ENCODE measurements around the gene CTNNA2. TPM values are rescaled to one million over a fixed set of nuclear protein-coding genes. Genes with fewer than 3 reads are reported as not detected.

CTNNA2 gene
- total RNA-seq, 1 experiment from 2014 or later, result 5.5 TPM

DNA sequence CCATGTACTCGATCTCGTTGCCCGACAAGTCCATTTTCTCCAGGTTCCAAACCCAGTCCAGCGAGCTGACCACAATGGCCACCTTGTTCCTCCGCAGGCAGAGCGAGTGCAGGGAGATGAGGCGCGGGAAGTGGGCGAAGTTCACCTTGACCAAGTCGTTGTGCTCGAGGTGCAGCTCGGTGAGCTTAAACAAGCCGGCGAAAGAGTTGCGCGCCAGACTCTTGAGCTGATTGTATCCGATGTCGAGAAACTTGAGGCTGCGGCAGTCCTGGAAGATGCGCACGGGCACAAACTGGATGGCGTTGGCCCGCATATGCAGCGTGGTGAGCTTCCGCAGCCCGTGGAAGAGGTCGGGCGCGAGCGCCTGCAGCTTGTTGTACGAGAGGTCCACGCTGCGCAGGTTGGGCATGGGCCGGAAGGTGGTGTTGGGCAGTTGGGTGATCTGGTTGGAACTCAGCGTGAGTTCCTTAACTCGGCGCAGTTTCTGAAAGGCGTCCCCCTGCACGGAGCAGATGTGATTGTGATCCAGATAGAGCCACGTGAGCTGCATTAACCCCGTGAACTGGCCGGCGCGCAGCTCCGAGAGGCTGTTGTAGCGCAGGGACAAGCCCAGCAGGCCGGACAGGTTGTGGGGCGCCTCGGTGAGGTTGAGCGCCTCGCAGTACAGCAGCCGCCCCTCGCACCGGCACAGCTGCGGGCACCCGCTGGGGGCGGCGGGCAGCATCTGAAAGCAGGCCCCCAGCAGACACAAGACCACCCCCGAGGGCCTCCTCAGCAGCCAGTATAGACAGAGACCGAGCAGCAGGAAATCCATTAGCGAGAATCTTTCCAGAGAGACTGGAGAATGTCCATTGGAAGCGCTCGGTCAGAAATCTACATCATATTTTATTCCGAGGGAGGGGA lies 790.4 kb downstream of the CTNNA2 start:
- Histone ChIP-seq H4K91ac (ENCODE audit: insufficient read length, low read depth, low read length) (no peak overlapping the region), H3K4me1 (ENCODE audit: insufficient read depth, low read length) (peaks cover 15% of the 10 kb centered on the region; the same call in 1 of the 2 replicates), H3K27me3 (ENCODE audit: insufficient read depth, low read length) (peaks cover 41% of the 10 kb centered on the region), H3K14ac (ENCODE audit: insufficient read depth, low read length) (peak overlapping the region; percentile 62; the same call in 1 of the 2 replicates), H2AK5ac (ENCODE audit: insufficient read length, low read length) (no peak overlapping the region), H4K20me1 (ENCODE audit: control insufficient read depth, insufficient read depth, insufficient read length) (no peaks in the 10 kb centered on the region), H4K5ac (ENCODE audit: insufficient read length, low read depth, low read length) (no peak overlapping the region), H4K8ac (replicated peaks; ENCODE audit: insufficient read length, low read depth, low read length) (no peak overlapping the region), H3K18ac (ENCODE audit: insufficient read length, low read depth, low read length) (peak overlapping the region; percentile 44), H2BK5ac (ENCODE audit: insufficient read length, low read length) (no peak overlapping the region), H2BK20ac (ENCODE audit: low read depth, low read length, poor library complexity, severe bottlenecking) (no peak overlapping the region), H3K9ac (ENCODE audit: extremely low read depth, insufficient read length, low read length) (no peak overlapping the region), H3T11ph (ENCODE audit: low read length) (no peak overlapping the region), H3K27ac (ENCODE audit: insufficient read length, low read depth, low read length) (no peak overlapping the region), H3K79me1 (ENCODE audit: insufficient read depth, low read depth, low read length, poor library complexity, severe bottlenecking) (no peaks in the 10 kb centered on the region), H2BK120ac (ENCODE audit: low read depth, low read length, poor library complexity, severe bottlenecking) (no peak overlapping the region), H3K23me2 (ENCODE audit: insufficient read length, low read depth, low read length, poor library complexity, severe bottlenecking) (peaks cover 22% of the 10 kb centered on the region), H3K56ac (ENCODE audit: insufficient read length, low read depth, low read length) (no peak overlapping the region), H2BK12ac (ENCODE audit: insufficient read length, low read depth, low read length) (no peak overlapping the region), H2AFZ (ENCODE audit: low read length) (no peak overlapping the region), H3K9me3 (ENCODE audit: control insufficient read depth, low read depth, low read length) (no peaks in the 10 kb centered on the region), H3K4me2 (ENCODE audit: insufficient read depth, insufficient read length, low read length) (peak overlapping the region; percentile 82), H3K4ac (ENCODE audit: low read depth, low read length) (no peak overlapping the region), H3K79me2 (ENCODE audit: insufficient read depth, low read length) (no peaks in the 10 kb centered on the region), H3K23ac (ENCODE audit: insufficient read length, low read depth, low read length) (no peak overlapping the region), H2BK15ac (ENCODE audit: low read depth, low read length) (no peak overlapping the region)
- Mint-ChIP-seq H3K27me3 (ENCODE audit: low read depth) (peaks cover 80% of the 10 kb centered on the region), H3K4me3 (peak overlapping the region; percentile 63 to 84), H3K9me3 (peaks cover 0 to 2% of the 10 kb centered on the region in 2 experiments; a peak in 3 of 5 replicates), H3K36me3 (ENCODE audit: insufficient read depth in 1 of 3, low read depth in 3 of 3) (peaks cover 0 to 2% (median 0%) of the 10 kb centered on the region in 3 experiments; a peak in 1 of 7 replicates), H3K27ac (no peak overlapping the region), H3K4me1 (peaks cover 62 to 75% of the 10 kb centered on the region in 2 experiments)
- TF ChIP-seq, protein P1, sequence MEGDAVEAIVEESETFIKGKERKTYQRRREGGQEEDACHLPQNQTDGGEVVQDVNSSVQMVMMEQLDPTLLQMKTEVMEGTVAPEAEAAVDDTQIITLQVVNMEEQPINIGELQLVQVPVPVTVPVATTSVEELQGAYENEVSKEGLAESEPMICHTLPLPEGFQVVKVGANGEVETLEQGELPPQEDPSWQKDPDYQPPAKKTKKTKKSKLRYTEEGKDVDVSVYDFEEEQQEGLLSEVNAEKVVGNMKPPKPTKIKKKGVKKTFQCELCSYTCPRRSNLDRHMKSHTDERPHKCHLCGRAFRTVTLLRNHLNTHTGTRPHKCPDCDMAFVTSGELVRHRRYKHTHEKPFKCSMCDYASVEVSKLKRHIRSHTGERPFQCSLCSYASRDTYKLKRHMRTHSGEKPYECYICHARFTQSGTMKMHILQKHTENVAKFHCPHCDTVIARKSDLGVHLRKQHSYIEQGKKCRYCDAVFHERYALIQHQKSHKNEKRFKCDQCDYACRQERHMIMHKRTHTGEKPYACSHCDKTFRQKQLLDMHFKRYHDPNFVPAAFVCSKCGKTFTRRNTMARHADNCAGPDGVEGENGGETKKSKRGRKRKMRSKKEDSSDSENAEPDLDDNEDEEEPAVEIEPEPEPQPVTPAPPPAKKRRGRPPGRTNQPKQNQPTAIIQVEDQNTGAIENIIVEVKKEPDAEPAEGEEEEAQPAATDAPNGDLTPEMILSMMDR (conservative IDR thresholded peaks at IDR 0.05), result no peak
- peak; percentile 66 for DNase-seq
- WGBS (ENCODE audit: extremely low coverage, insufficient read length, low lambda C conversion rate), result no CpG with 5 or more reads among the region's 64 CpGs

Measured in H9 (cell line).